Measurements from ENCODE around the gene PAK1.
"Not testable (repeated sequence)": the region's sequence is repeated elsewhere in the genome, so short reads cannot be mapped to it uniquely, and the experiment has no call there.

PAK1 gene

GRCh38 chr11:77301510-77301909 is 172.4 kb downstream of the PAK1 start, which contains the start of gene GDPD4:
TSS of gene GDPD4 (minus strand) at chr11:77301686. CDS start at chr11:77285137, 16,549 bp downstream.
- H3K27ac ChIP-seq (replicated peaks): no peak within 1 kb of the TSS
- no peak for TF ChIP-seq CTCF (IDR thresholded peaks at IDR 0.05; ENCODE audit: insufficient read depth, low read length)
- TF ChIP-seq GABPA (IDR thresholded peaks at IDR 0.05; ENCODE audit: low read depth): no peak
- no peak for TF ChIP-seq POLR2AphosphoS5 (IDR thresholded peaks at IDR 0.05; ENCODE audit: low read depth)
- no peak for TF ChIP-seq SPI1 (IDR thresholded peaks at IDR 0.05; ENCODE audit: borderline replicate concordance, low read depth)
- TF ChIP-seq, protein P1, sequence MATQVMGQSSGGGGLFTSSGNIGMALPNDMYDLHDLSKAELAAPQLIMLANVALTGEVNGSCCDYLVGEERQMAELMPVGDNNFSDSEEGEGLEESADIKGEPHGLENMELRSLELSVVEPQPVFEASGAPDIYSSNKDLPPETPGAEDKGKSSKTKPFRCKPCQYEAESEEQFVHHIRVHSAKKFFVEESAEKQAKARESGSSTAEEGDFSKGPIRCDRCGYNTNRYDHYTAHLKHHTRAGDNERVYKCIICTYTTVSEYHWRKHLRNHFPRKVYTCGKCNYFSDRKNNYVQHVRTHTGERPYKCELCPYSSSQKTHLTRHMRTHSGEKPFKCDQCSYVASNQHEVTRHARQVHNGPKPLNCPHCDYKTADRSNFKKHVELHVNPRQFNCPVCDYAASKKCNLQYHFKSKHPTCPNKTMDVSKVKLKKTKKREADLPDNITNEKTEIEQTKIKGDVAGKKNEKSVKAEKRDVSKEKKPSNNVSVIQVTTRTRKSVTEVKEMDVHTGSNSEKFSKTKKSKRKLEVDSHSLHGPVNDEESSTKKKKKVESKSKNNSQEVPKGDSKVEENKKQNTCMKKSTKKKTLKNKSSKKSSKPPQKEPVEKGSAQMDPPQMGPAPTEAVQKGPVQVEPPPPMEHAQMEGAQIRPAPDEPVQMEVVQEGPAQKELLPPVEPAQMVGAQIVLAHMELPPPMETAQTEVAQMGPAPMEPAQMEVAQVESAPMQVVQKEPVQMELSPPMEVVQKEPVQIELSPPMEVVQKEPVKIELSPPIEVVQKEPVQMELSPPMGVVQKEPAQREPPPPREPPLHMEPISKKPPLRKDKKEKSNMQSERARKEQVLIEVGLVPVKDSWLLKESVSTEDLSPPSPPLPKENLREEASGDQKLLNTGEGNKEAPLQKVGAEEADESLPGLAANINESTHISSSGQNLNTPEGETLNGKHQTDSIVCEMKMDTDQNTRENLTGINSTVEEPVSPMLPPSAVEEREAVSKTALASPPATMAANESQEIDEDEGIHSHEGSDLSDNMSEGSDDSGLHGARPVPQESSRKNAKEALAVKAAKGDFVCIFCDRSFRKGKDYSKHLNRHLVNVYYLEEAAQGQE (IDR thresholded peaks at IDR 0.05; ENCODE audit: insufficient replicate concordance, low read depth): no peak
- no peak within 1 kb of the TSS for H3K4me3 ChIP-seq (replicated peaks; ENCODE audit: insufficient read depth, low read length)
- no peaks in the 10 kb centered on the region for H3K27me3 ChIP-seq (ENCODE audit: insufficient read depth, poor library complexity, severe bottlenecking)
- DNase-seq (ENCODE audit: low read depth in 1 of 2, low spot score in 1 of 2): no peak

- H3K4me3 ChIP-seq (replicated peaks; ENCODE audit: insufficient read depth, low read length): no peak overlapping the region
- no peaks in the 10 kb centered on the region for H3K27me3 ChIP-seq (ENCODE audit: insufficient read depth, poor library complexity, severe bottlenecking)
- TF ChIP-seq POLR2AphosphoS5 (IDR thresholded peaks at IDR 0.05; ENCODE audit: low read depth): no peak
- TF ChIP-seq GABPA (IDR thresholded peaks at IDR 0.05; ENCODE audit: low read depth): no peak
- no peak for TF ChIP-seq CTCF (IDR thresholded peaks at IDR 0.05; ENCODE audit: insufficient read depth, low read length)
- TF ChIP-seq SPI1 (IDR thresholded peaks at IDR 0.05; ENCODE audit: borderline replicate concordance, low read depth): no peak
- TF ChIP-seq, protein P1 (IDR thresholded peaks at IDR 0.05; ENCODE audit: insufficient replicate concordance, low read depth): no peak
- DNase-seq (ENCODE audit: low read depth in 1 of 2, low spot score in 1 of 2): no peak
- H3K27ac ChIP-seq (replicated peaks): no peak overlapping the region
These were observed 173.2 kb downstream of the PAK1 start for GRCh38 chr11:77300695-77301094.

- not testable (repeated sequence) for H3K4me3 ChIP-seq (replicated peaks; ENCODE audit: insufficient read depth, low read length); DNase-seq (ENCODE audit: low read depth in 1 of 2, low spot score in 1 of 2); H3K27ac ChIP-seq (replicated peaks); H3K27me3 ChIP-seq (ENCODE audit: insufficient read depth, poor library complexity, severe bottlenecking)
These were observed 173.9 kb downstream of the PAK1 start for GRCh38 chr11:77300028-77300427.

GRCh38 chr11:77299528-77299993 is 174.3 kb downstream of the PAK1 start:
- Histone ChIP-seq H3K27me3 (ENCODE audit: insufficient read depth, poor library complexity, severe bottlenecking) (no peaks in the 10 kb centered on the region), H3K4me3 (replicated peaks; ENCODE audit: insufficient read depth, low read length) (no peak overlapping the region), H3K27ac (replicated peaks) (no peak overlapping the region)
- TF ChIP-seq CTCF (IDR thresholded peaks at IDR 0.05; ENCODE audit: insufficient read depth, low read length) (no peak), GABPA (IDR thresholded peaks at IDR 0.05; ENCODE audit: low read depth) (no peak), POLR2AphosphoS5 (IDR thresholded peaks at IDR 0.05; ENCODE audit: low read depth) (no peak), SPI1 (IDR thresholded peaks at IDR 0.05; ENCODE audit: borderline replicate concordance, low read depth) (no peak)
- TF ChIP-seq, protein P1 (IDR thresholded peaks at IDR 0.05; ENCODE audit: insufficient replicate concordance, low read depth): no peak
- DNase-seq (ENCODE audit: low read depth in 1 of 2, low spot score in 1 of 2): no peak
